GM19238 (cell line): ENCODE data around the gene CD44.

Experiments
- DNase-seq: peaks from one replicate; pipeline ENCODE4 v3.0.0; 2011; ENCODE audit warnings: low spot score; ENCODE audit not compliant: insufficient read length

The CD44 gene

GRCh38 chr11:35112056-35112845 is 26.7 kb upstream of the CD44 start:
- DNase-seq = no peak

GRCh38 chr11:35112846-35113105 is 26.2 kb upstream of the CD44 start:
- no peak for DNase-seq

GRCh38 chr11:35114906-35115687 is 23.9 kb upstream of the CD44 start:
- no peak for DNase-seq

- no peak for DNase-seq
Observed at GRCh38 chr11:35115688-35116030, 23.3 kb upstream of the CD44 start.

GRCh38 chr11:35116245-35116644 is 22.7 kb upstream of the CD44 start:
- no peak for DNase-seq

GRCh38 chr11:35116762-35117640 is 22.0 kb upstream of the CD44 start:
- DNase-seq = no peak

GRCh38 chr11:35118906-35119305 is 20.1 kb upstream of the CD44 start:
- peak; percentile 30 for DNase-seq

GRCh38 chr11:35121326-35121865 is 17.6 kb upstream of the CD44 start:
- no peak for DNase-seq

- DNase-seq = no peak
Observed at GRCh38 chr11:35122308-35122707, 16.7 kb upstream of the CD44 start.

GRCh38 chr11:35126000-35126878 is 12.7 kb upstream of the CD44 start:
- DNase-seq = peak; percentile 50

- no peak for DNase-seq
Observed at GRCh38 chr11:35126879-35127581, 11.9 kb upstream of the CD44 start.

- no peak for DNase-seq
Observed at GRCh38 chr11:35127619-35128018, 11.4 kb upstream of the CD44 start.

- no peak for DNase-seq
Observed at GRCh38 chr11:35131094-35131493, 7.9 kb upstream of the CD44 start.

- DNase-seq = no peak
Observed at GRCh38 chr11:35131886-35132285, 7.1 kb upstream of the CD44 start.

- DNase-seq = no peak
Observed at GRCh38 chr11:35133656-35134055, 5.3 kb upstream of the CD44 start.

GRCh38 chr11:35134403-35135148 is 4.4 kb upstream of the CD44 start:
- DNase-seq = no peak

- DNase-seq = no peak
Observed at GRCh38 chr11:35135222-35135621, 3.7 kb upstream of the CD44 start.

GRCh38 chr11:35136311-35136710 is 2.7 kb upstream of the CD44 start:
- DNase-seq = no peak

- DNase-seq = no peak
Observed at GRCh38 chr11:35138058-35138457, 913 bp upstream of the CD44 start.

GRCh38 chr11:35138606-35138942 is 397 bp upstream of the CD44 start:
- no peak for DNase-seq
